ENCODE measurements around the gene PBRM1. TPM values are rescaled to one million over a fixed set of nuclear protein-coding genes. Genes with fewer than 3 reads are reported as not detected.

The PBRM1 gene
- total and polyA plus RNA-seq, 2 experiments from 2014 or later, result 42.6 to 60.3 TPM

DNA sequence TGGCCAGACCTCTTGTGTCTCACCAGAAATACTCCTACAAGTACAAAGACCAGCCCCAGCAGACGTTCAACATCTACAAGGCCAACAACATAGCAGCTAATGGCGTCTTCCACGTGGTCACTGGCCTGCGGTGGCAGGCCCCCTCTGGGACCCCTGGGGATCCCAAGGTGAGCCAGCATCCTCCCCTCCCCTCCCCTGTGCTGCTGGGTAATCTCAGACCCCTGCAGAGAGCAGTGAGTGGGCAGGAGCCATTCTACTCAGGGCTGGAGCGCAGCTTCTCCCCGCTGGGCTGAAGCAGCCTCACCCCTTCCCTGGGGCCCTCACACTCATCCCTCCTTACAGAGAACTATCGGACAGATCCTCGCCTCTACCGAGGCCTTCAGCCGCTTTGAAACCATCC lies 180.7 kb downstream of the PBRM1 start:
- H3K27me3 ChIP-seq (replicated peaks; ENCODE audit: insufficient read depth), result no peaks in the 10 kb centered on the region
- DNase-seq, result no peak
- H3K9ac ChIP-seq, result no peak overlapping the region
- TF ChIP-seq EZH2phosphoT487 (IDR thresholded peaks at IDR 0.05; ENCODE audit: insufficient read depth, low read depth), result no peak
- no peak for TF ChIP-seq EZH2 (IDR thresholded peaks at IDR 0.05; ENCODE audit: insufficient read depth, poor library complexity, severe bottlenecking)
- H2AFZ ChIP-seq, result no peak overlapping the region
- H3F3A ChIP-seq (ENCODE audit: insufficient read depth), result no peaks in the 10 kb centered on the region
- H3K4me2 ChIP-seq (ENCODE audit: unreplicated experiment), result no peak overlapping the region
- no peaks in the 10 kb centered on the region for H3K36me3 ChIP-seq (ENCODE audit: low read depth)
- no peak overlapping the region for H3K4me3 ChIP-seq
- WGBS, 2 experiments (ENCODE audit: low coverage in 1 of 2, low lambda C conversion rate in 2 of 2, missing lambda C conversion rate in 2 of 2), result 64 to 76% methylated on average over 10 of the region's 10 CpGs
- H3K4me1 ChIP-seq (ENCODE audit: insufficient read depth), result no peaks in the 10 kb centered on the region
- H3K79me2 ChIP-seq (ENCODE audit: insufficient read depth), result no peaks in the 10 kb centered on the region
- no peaks in the 10 kb centered on the region for H4K20me1 ChIP-seq (ENCODE audit: insufficient read depth)
- in situ Hi-C loops (cut with MboI), result no loop called here
- H3K9me3 ChIP-seq (ENCODE audit: low read depth), result no peaks in the 10 kb centered on the region
- no peak overlapping the region for H3K27ac ChIP-seq
- H3K9me2 ChIP-seq (ENCODE audit: insufficient read depth), result no peaks in the 10 kb centered on the region

- H3F3A ChIP-seq (ENCODE audit: insufficient read depth), result no peaks in the 10 kb centered on the region
- H2AFZ ChIP-seq, result no peak overlapping the region
- in situ Hi-C loops (cut with MboI), result no loop called here
- no peaks in the 10 kb centered on the region for H3K27me3 ChIP-seq (replicated peaks; ENCODE audit: insufficient read depth)
- DNase-seq, result no peak
- H3K4me3 ChIP-seq, result no peak overlapping the region
- no peak overlapping the region for H3K4me2 ChIP-seq (ENCODE audit: unreplicated experiment)
- H3K9me3 ChIP-seq (ENCODE audit: low read depth), result no peaks in the 10 kb centered on the region
- no peaks in the 10 kb centered on the region for H3K36me3 ChIP-seq (ENCODE audit: low read depth)
- no peak overlapping the region for H3K27ac ChIP-seq
- H4K20me1 ChIP-seq (ENCODE audit: insufficient read depth), result no peaks in the 10 kb centered on the region
- TF ChIP-seq EZH2 (IDR thresholded peaks at IDR 0.05; ENCODE audit: insufficient read depth, poor library complexity, severe bottlenecking) (no peak), EZH2phosphoT487 (IDR thresholded peaks at IDR 0.05; ENCODE audit: insufficient read depth, low read depth) (no peak)
- no peaks in the 10 kb centered on the region for H3K9me2 ChIP-seq (ENCODE audit: insufficient read depth)
- no peaks in the 10 kb centered on the region for H3K4me1 ChIP-seq (ENCODE audit: insufficient read depth)
- no peak overlapping the region for H3K9ac ChIP-seq
- H3K79me2 ChIP-seq (ENCODE audit: insufficient read depth), result no peaks in the 10 kb centered on the region
- 43 to 53% methylated on average over 15 to 23 of the region's 23 CpGs for WGBS, 2 experiments (ENCODE audit: low coverage in 1 of 2, low lambda C conversion rate in 2 of 2, missing lambda C conversion rate in 2 of 2)
Observed at GRCh38 chr3:52503788-52504424, 181.8 kb downstream of the PBRM1 start.

GRCh38 chr3:52502808-52503350 lies 182.8 kb downstream of the PBRM1 start:
- TF ChIP-seq EZH2phosphoT487 (IDR thresholded peaks at IDR 0.05; ENCODE audit: insufficient read depth, low read depth) (no peak), EZH2 (IDR thresholded peaks at IDR 0.05; ENCODE audit: insufficient read depth, poor library complexity, severe bottlenecking) (no peak)
- no peaks in the 10 kb centered on the region for H3K36me3 ChIP-seq (ENCODE audit: low read depth)
- no peak overlapping the region for H3K9ac ChIP-seq
- no peaks in the 10 kb centered on the region for H4K20me1 ChIP-seq (ENCODE audit: insufficient read depth)
- no peaks in the 10 kb centered on the region for H3K27me3 ChIP-seq (replicated peaks; ENCODE audit: insufficient read depth)
- DNase-seq, result no peak
- no peak overlapping the region for H3K4me2 ChIP-seq (ENCODE audit: unreplicated experiment)
- 0 out of 2 replicates have a peak, but pooled peaks cover 9% of the 10 kb centered on the region for H3F3A ChIP-seq (ENCODE audit: insufficient read depth)
- WGBS, 2 experiments (ENCODE audit: low coverage in 1 of 2, low lambda C conversion rate in 2 of 2, missing lambda C conversion rate in 2 of 2), result 90 to 92% methylated on average over 10 to 11 of the region's 11 CpGs
- H3K4me1 ChIP-seq (ENCODE audit: insufficient read depth), result peaks cover 10% of the 10 kb centered on the region
- H2AFZ ChIP-seq, result no peak overlapping the region
- H3K9me3 ChIP-seq (ENCODE audit: low read depth), result no peaks in the 10 kb centered on the region
- no peaks in the 10 kb centered on the region for H3K79me2 ChIP-seq (ENCODE audit: insufficient read depth)
- no peak overlapping the region for H3K27ac ChIP-seq
- in situ Hi-C loops (cut with MboI), result no loop called here
- no peaks in the 10 kb centered on the region for H3K9me2 ChIP-seq (ENCODE audit: insufficient read depth)
- no peak overlapping the region for H3K4me3 ChIP-seq

- in situ Hi-C loops (cut with MboI), result no loop called here
- Histone ChIP-seq H4K20me1 (ENCODE audit: insufficient read depth) (no peaks in the 10 kb centered on the region), H3K27ac (no peak overlapping the region), H3K9ac (no peak overlapping the region), H3K4me2 (ENCODE audit: unreplicated experiment) (no peak overlapping the region), H3K9me2 (ENCODE audit: insufficient read depth) (no peaks in the 10 kb centered on the region), H3K4me1 (ENCODE audit: insufficient read depth) (peaks cover 15% of the 10 kb centered on the region), H3K36me3 (ENCODE audit: low read depth) (no peaks in the 10 kb centered on the region), H3K79me2 (ENCODE audit: insufficient read depth) (no peaks in the 10 kb centered on the region), H3K4me3 (no peak overlapping the region), H3K27me3 (replicated peaks; ENCODE audit: insufficient read depth) (no peaks in the 10 kb centered on the region), H3F3A (ENCODE audit: insufficient read depth) (0 out of 2 replicates have a peak, but pooled peaks cover 11% of the 10 kb centered on the region), H3K9me3 (ENCODE audit: low read depth) (no peaks in the 10 kb centered on the region), H2AFZ (no peak overlapping the region)
- no peak for DNase-seq
- no peak for TF ChIP-seq EZH2 (IDR thresholded peaks at IDR 0.05; ENCODE audit: insufficient read depth, poor library complexity, severe bottlenecking)
- no peak for TF ChIP-seq EZH2phosphoT487 (IDR thresholded peaks at IDR 0.05; ENCODE audit: insufficient read depth, low read depth)
- 74 to 75% methylated on average over 11 of the region's 11 CpGs for WGBS, 2 experiments (ENCODE audit: low coverage in 1 of 2, low lambda C conversion rate in 2 of 2, missing lambda C conversion rate in 2 of 2)
Observed at GRCh38 chr3:52502001-52502400, 183.7 kb downstream of the PBRM1 start.

Measured in GM23248 (cell line).